ENCODE data around the gene ENDOG.

- TF ChIP-seq, protein P1, sequence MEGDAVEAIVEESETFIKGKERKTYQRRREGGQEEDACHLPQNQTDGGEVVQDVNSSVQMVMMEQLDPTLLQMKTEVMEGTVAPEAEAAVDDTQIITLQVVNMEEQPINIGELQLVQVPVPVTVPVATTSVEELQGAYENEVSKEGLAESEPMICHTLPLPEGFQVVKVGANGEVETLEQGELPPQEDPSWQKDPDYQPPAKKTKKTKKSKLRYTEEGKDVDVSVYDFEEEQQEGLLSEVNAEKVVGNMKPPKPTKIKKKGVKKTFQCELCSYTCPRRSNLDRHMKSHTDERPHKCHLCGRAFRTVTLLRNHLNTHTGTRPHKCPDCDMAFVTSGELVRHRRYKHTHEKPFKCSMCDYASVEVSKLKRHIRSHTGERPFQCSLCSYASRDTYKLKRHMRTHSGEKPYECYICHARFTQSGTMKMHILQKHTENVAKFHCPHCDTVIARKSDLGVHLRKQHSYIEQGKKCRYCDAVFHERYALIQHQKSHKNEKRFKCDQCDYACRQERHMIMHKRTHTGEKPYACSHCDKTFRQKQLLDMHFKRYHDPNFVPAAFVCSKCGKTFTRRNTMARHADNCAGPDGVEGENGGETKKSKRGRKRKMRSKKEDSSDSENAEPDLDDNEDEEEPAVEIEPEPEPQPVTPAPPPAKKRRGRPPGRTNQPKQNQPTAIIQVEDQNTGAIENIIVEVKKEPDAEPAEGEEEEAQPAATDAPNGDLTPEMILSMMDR (conservative IDR thresholded peaks at IDR 0.05 in 1 of 2, IDR thresholded peaks at IDR 0.05 in 1 of 2; ENCODE audit: extremely low read depth in 1 of 2, insufficient read depth in 1 of 2, low read depth in 1 of 2, low read length in 2 of 2), result no peak
- no peak for TF ChIP-seq EZH2 (IDR thresholded peaks at IDR 0.05; ENCODE audit: borderline replicate concordance, low read length)
Measured at GRCh38 chr9:128840524-128840923, 22.2 kb downstream of the ENDOG start.

Measured in mammary epithelial cell (primary cell).